K562 (cell line): Measurements from ENCODE around the gene EPX. TPM values are rescaled to one million over a fixed set of nuclear protein-coding genes. Genes with fewer than 3 reads are reported as not detected.

Source experiments
- CSDE1 ChIP-seq, 2 experiments: fragments of 450-650 bp; IDR thresholded peaks; 2 replicates each; pipeline ENCODE4 v1.6.1; 2016; ENCODE audit warnings: mild to moderate bottlenecking in 1 of 2
- DPF2 ChIP-seq: fragments of 450-650 bp; IDR thresholded peaks from 2 replicates; pipeline ENCODE4 v1.6.1; 2016
- FIP1L1 ChIP-seq: fragments of 200-400 bp; formaldehyde crosslinking; IDR thresholded peaks from 2 replicates; pipeline ENCODE4 v1.6.1; 2018; ENCODE audit warnings: mild to moderate bottlenecking, low read depth, low read length; ENCODE audit not compliant: poor library complexity, severe bottlenecking
- HDAC3 ChIP-seq: fragments of 450-650 bp; IDR thresholded peaks from 2 replicates; pipeline ENCODE4 v1.6.1; 2018; ENCODE audit warnings: borderline replicate concordance, mild to moderate bottlenecking, moderate library complexity; ENCODE audit not compliant: partially characterized antibody
- HDGF ChIP-seq: fragments of 450-650 bp; IDR thresholded peaks from 2 replicates; pipeline ENCODE4 v1.6.1; 2016
- JUN ChIP-seq, 2 experiments: sonication (generic) in 1 of 2; formaldehyde crosslinking in 1 of 2; IDR thresholded peaks; 2 replicates each; pipeline versions ENCODE4 v1.6.1 to v1.8.0; 2012 to 2022; ENCODE audit warnings: borderline replicate concordance in 2 of 2, mild to moderate bottlenecking in 2 of 2, improper control_type of control experiment in 1 of 2, low read depth in 1 of 2, low read length in 1 of 2, missing genetic modification reagents in 1 of 2
- MCM5 ChIP-seq: fragments of 450-650 bp; IDR thresholded peaks from 2 replicates; pipeline ENCODE4 v1.6.1; 2016; ENCODE audit warnings: low read depth
- STAG1 ChIP-seq: sonication (generic); formaldehyde crosslinking; IDR thresholded peaks from 2 replicates; pipeline ENCODE4 v1.5.0; 2020; ENCODE audit warnings: missing genetic modification reagents, borderline replicate concordance
- TARDBP ChIP-seq: fragments of 450-650 bp; IDR thresholded peaks from 2 replicates; pipeline ENCODE4 v1.6.1; 2016
- WHSC1 ChIP-seq: IDR thresholded peaks from one replicate; pipeline ENCODE4 v1.6.1; 2012; ENCODE audit warnings: low read length, control low read depth, inconsistent platforms
- ZNF41 ChIP-seq: fragments of 250-450 bp; sonication (Bioruptor Pico); conservative IDR thresholded peaks from 2 replicates; pipeline ENCODE4 v1.4.0; 2020; ENCODE audit warnings: mild to moderate bottlenecking
- ZNF518B ChIP-seq: fragments of 250-450 bp; sonication (Bioruptor Pico); IDR thresholded peaks from 2 replicates; pipeline ENCODE4 v1.5.0; 2021; ENCODE audit warnings: mild to moderate bottlenecking, moderate library complexity
- ZNF589 ChIP-seq: fragments of 200-800 bp; sonication (Bioruptor generic); IDR thresholded peaks from 2 replicates; pipeline ENCODE4 v1.6.1; 2016; ENCODE audit warnings: low read depth, missing genetic modification characterization, missing compliant biosample characterization
- polyA plus RNA-seq, 8 experiments: library from polyadenylated mRNA; depleted of rRNA in 4 of 8; stranded (reverse) in 5 of 8; unstranded in 3 of 8; fragments of >200 nt; fragmentation: Nextera tagmentation in 2 of 8; fragmentation: Illumina TruSeq in 1 of 8; extraction: Ambion mirVana in 2 of 8; extraction: Trizol in 1 of 8; gene quantifications; 2 replicates each; pipeline versions ENCODE4 v1.2.1 to v1.2.3, GENCODE V29; 2011 to 2014; ENCODE audit warnings: inconsistent platforms in 1 of 8, missing spikeins in 1 of 8
- total RNA-seq, 7 experiments: library from RNA; depleted of rRNA in 6 of 7; stranded (reverse); fragments of >200 nt in 6 of 7; fragmentation: Illumina TruSeq in 2 of 7; extraction: Trizol in 2 of 7; gene quantifications; 2 replicates each; pipeline versions ENCODE4 v1.2.1 to v1.2.3, GENCODE V29; 2011 to 2021; ENCODE audit warnings: low replicate concordance in 1 of 7
- TF ChIP-seq, protein P1 (sequence below): fragments of 450-650 bp; IDR thresholded peaks from 2 replicates; pipeline ENCODE4 v1.6.1; 2018; ENCODE audit not compliant: partially characterized antibody
- TF ChIP-seq, protein P2 (sequence below): fragments of 250-450 bp; sonication (Bioruptor Pico); IDR thresholded peaks from 2 replicates; pipeline ENCODE4 v1.8.0; 2022; ENCODE audit warnings: moderate library complexity, mild to moderate bottlenecking, inconsistent platforms
- TF ChIP-seq, protein P3 (sequence below), 2 experiments: fragments of 450-650 bp in 1 of 2; sonication (generic) in 1 of 2; formaldehyde crosslinking; conservative IDR thresholded peaks; 2 replicates each; pipeline versions ENCODE4 v1.4.0 to v1.8.1; 2020 to 2022; ENCODE audit warnings: mild to moderate bottlenecking in 1 of 2, missing genetic modification reagents in 1 of 2

EPX gene
- total and polyA plus RNA-seq, 9 of the 15 experiments (the other 6 are each of a cell fraction or from before 2014, with no cell fraction given): 0.07 to 0.33 (median 0.19) TPM; not detected in 3

GRCh38 chr17:58184986-58185761, 7.4 kb upstream of the EPX start (continued):
- TF ChIP-seq CSDE1 (IDR thresholded peaks at IDR 0.05) (no peak), ZNF41 (CRISPR knock-in tag) (peak; percentile 66; the same call in 1 of the 2 replicates), TARDBP (no peak), ZNF518B (CRISPR knock-in tag) (no peak), HDGF (no peak), WHSC1 (no peak), JUN (IDR thresholded peaks at IDR 0.05; ENCODE audit: borderline replicate concordance, low read depth, low read length) (no peak), JUN (CRISPR knock-in tag; IDR thresholded peaks at IDR 0.05; ENCODE audit: borderline replicate concordance) (no peak), ZNF589 (CRISPR knock-in tag) (0 out of 2 replicates have a peak, but pooled peaks have one; percentile 26), MCM5 (no peak), STAG1 (CRISPR knock-in tag) (no peak), HDAC3 (no peak), DPF2 (peak; percentile 38; the same call in 1 of the 2 replicates), FIP1L1 (no peak)
- TF ChIP-seq, protein P1, sequence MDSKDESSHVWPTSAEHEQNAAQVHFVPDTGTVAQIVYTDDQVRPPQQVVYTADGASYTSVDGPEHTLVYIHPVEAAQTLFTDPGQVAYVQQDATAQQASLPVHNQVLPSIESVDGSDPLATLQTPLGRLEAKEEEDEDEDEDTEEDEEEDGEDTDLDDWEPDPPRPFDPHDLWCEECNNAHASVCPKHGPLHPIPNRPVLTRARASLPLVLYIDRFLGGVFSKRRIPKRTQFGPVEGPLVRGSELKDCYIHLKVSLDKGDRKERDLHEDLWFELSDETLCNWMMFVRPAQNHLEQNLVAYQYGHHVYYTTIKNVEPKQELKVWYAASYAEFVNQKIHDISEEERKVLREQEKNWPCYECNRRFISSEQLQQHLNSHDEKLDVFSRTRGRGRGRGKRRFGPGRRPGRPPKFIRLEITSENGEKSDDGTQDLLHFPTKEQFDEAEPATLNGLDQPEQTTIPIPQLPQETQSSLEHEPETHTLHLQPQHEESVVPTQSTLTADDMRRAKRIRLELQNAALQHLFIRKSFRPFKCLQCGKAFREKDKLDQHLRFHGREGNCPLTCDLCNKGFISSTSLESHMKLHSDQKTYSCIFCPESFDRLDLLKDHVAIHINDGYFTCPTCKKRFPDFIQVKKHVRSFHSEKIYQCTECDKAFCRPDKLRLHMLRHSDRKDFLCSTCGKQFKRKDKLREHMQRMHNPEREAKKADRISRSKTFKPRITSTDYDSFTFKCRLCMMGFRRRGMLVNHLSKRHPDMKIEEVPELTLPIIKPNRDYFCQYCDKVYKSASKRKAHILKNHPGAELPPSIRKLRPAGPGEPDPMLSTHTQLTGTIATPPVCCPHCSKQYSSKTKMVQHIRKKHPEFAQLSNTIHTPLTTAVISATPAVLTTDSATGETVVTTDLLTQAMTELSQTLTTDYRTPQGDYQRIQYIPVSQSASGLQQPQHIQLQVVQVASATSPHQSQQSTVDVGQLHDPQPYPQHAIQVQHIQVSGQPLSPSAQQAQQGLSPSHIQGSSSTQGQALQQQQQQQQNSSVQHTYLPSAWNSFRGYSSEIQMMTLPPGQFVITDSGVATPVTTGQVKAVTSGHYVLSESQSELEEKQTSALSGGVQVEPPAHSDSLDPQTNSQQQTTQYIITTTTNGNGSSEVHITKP: no peak
- TF ChIP-seq, protein P2, sequence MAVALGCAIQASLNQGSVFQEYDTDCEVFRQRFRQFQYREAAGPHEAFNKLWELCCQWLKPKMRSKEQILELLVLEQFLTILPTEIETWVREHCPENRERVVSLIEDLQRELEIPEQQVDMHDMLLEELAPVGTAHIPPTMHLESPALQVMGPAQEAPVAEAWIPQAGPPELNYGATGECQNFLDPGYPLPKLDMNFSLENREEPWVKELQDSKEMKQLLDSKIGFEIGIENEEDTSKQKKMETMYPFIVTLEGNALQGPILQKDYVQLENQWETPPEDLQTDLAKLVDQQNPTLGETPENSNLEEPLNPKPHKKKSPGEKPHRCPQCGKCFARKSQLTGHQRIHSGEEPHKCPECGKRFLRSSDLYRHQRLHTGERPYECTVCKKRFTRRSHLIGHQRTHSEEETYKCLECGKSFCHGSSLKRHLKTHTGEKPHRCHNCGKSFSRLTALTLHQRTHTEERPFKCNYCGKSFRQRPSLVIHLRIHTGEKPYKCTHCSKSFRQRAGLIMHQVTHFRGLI (CRISPR knock-in tag): peak; percentile 75; the same call in 1 of the 2 replicates
- TF ChIP-seq, protein P3, sequence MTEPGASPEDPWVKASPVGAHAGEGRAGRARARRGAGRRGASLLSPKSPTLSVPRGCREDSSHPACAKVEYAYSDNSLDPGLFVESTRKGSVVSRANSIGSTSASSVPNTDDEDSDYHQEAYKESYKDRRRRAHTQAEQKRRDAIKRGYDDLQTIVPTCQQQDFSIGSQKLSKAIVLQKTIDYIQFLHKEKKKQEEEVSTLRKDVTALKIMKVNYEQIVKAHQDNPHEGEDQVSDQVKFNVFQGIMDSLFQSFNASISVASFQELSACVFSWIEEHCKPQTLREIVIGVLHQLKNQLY (CRISPR knock-in tag; conservative IDR thresholded peaks at IDR 0.05): no peak
